Measurements from ENCODE around the gene OR2T11.
"Not testable (repeated sequence)": the region's sequence is repeated elsewhere in the genome, so short reads cannot be mapped to it uniquely, and the experiment has no call there.

GRCh38 chr1:248574657-248575056, 60.2 kb downstream of the OR2T11 start, which contains the start of gene OR2T34:
- not testable (repeated sequence) for TF ChIP-seq CTCF, POLR2A, EP300 (IDR thresholded peaks at IDR 0.05)
